SK-N-SH treated with all-trans-retinoic acid at 6 μM for 48 hours (cell line): ENCODE data around the gene ZNFX1.

Source experiments
- ATAC-seq: fragments of 200-7000 bp; cut with Tn5 transposase; 3 replicates; pipeline ENCODE4 v1.9.1; 2020; ENCODE audit warnings: mild to moderate bottlenecking, moderate library complexity
- ARNTL ChIP-seq: fragments of 450-650 bp; formaldehyde crosslinking; IDR thresholded peaks from 2 replicates; pipeline ENCODE4 v1.5.0; 2020; ENCODE audit warnings: low read depth, mild to moderate bottlenecking, moderate library complexity, borderline replicate concordance
- BACH2 ChIP-seq: fragments of 250-450 bp; sonication (Bioruptor Pico); IDR thresholded peaks from 2 replicates; pipeline ENCODE4 v1.9.0; 2021; ENCODE audit warnings: mild to moderate bottlenecking, borderline replicate concordance
- CSDC2 ChIP-seq: fragments of 250-450 bp; sonication (Bioruptor Pico); IDR thresholded peaks from 2 replicates; pipeline ENCODE4 v1.5.0; 2020; ENCODE audit warnings: mild to moderate bottlenecking, moderate library complexity
- ESRRG ChIP-seq: fragments of 250-450 bp; sonication (Bioruptor Pico); IDR thresholded peaks from 2 replicates; pipeline ENCODE4 v1.6.1; 2021; ENCODE audit warnings: mild to moderate bottlenecking
- GLIS3 ChIP-seq: fragments of 250-450 bp; sonication (Bioruptor Pico); IDR thresholded peaks from 2 replicates; pipeline ENCODE4 v1.5.0; 2020; ENCODE audit warnings: mild to moderate bottlenecking, moderate library complexity
- ISL1 ChIP-seq: fragments of 250-450 bp; sonication (Bioruptor Pico); IDR thresholded peaks from 2 replicates; pipeline ENCODE4 v2.1.2; 2022; ENCODE audit warnings: mild to moderate bottlenecking, moderate library complexity
- OSR1 ChIP-seq: fragments of 250-450 bp; sonication (Bioruptor Pico); IDR thresholded peaks from 2 replicates; pipeline ENCODE4 v1.8.0; 2022; ENCODE audit warnings: moderate library complexity, mild to moderate bottlenecking, inconsistent platforms
- PPARA ChIP-seq: fragments of 250-450 bp; sonication (Bioruptor Pico); IDR thresholded peaks from 2 replicates; pipeline ENCODE4 v1.5.0; 2020; ENCODE audit warnings: mild to moderate bottlenecking, borderline replicate concordance
- RARB ChIP-seq: fragments of 250-450 bp; sonication (Bioruptor Pico); IDR thresholded peaks from 2 replicates; pipeline ENCODE4 v1.8.0; 2021; ENCODE audit warnings: mild to moderate bottlenecking, moderate library complexity
- SNAI2 ChIP-seq: fragments of 250-450 bp; sonication (Bioruptor Pico); IDR thresholded peaks from 2 replicates; pipeline ENCODE4 v1.5.0; 2020; ENCODE audit warnings: mild to moderate bottlenecking, moderate library complexity
- TCF4 ChIP-seq: fragments of 250-450 bp; sonication (Bioruptor Pico); IDR thresholded peaks from 2 replicates; pipeline ENCODE4 v1.8.0; 2021; ENCODE audit warnings: mild to moderate bottlenecking, moderate library complexity, borderline replicate concordance
- TOX ChIP-seq: fragments of 250-450 bp; sonication (Bioruptor Pico); IDR thresholded peaks from 2 replicates; pipeline ENCODE4 v1.8.0; 2021; ENCODE audit warnings: mild to moderate bottlenecking, moderate library complexity, borderline replicate concordance
- ZFP3 ChIP-seq: fragments of 250-450 bp; sonication (Bioruptor Pico); IDR thresholded peaks from 2 replicates; pipeline ENCODE4 v1.5.0; 2020; ENCODE audit warnings: mild to moderate bottlenecking, moderate library complexity
- ZNF565 ChIP-seq: fragments of 450-650 bp; formaldehyde crosslinking; conservative IDR thresholded peaks from 2 replicates; pipeline ENCODE4 v1.5.0; 2020; ENCODE audit warnings: low read depth, mild to moderate bottlenecking, moderate library complexity
- ZNF70 ChIP-seq: fragments of 450-650 bp; formaldehyde crosslinking; IDR thresholded peaks from 2 replicates; pipeline ENCODE4 v1.5.0; 2020; ENCODE audit warnings: mild to moderate bottlenecking, moderate library complexity
- ZNF8 ChIP-seq: fragments of 450-650 bp; formaldehyde crosslinking; IDR thresholded peaks from 2 replicates; pipeline ENCODE4 v1.5.0; 2020; ENCODE audit warnings: mild to moderate bottlenecking, moderate library complexity
- TF ChIP-seq, protein P1 (sequence below): fragments of 250-450 bp; sonication (Bioruptor Pico); IDR thresholded peaks from 2 replicates; pipeline ENCODE4 v1.8.0; 2021; ENCODE audit warnings: low read depth, mild to moderate bottlenecking, moderate library complexity, borderline replicate concordance
- TF ChIP-seq, protein P2 (sequence below): fragments of 250-450 bp; sonication (Bioruptor Pico); IDR thresholded peaks from 2 replicates; pipeline ENCODE4 v1.8.0; 2020; ENCODE audit warnings: mild to moderate bottlenecking, moderate library complexity, borderline replicate concordance
- TF ChIP-seq, protein P3 (sequence below): fragments of 250-450 bp; sonication (Bioruptor Pico); IDR thresholded peaks from 2 replicates; pipeline ENCODE4 v1.5.1; 2021; ENCODE audit warnings: mild to moderate bottlenecking, moderate library complexity
- TF ChIP-seq, protein P4 (sequence below): fragments of 250-450 bp; sonication (Bioruptor Pico); IDR thresholded peaks from 2 replicates; pipeline ENCODE4 v1.5.1; 2020; ENCODE audit warnings: low read depth, mild to moderate bottlenecking, moderate library complexity
- TF ChIP-seq, protein P5 (sequence below): fragments of 250-450 bp; sonication (Bioruptor Pico); IDR thresholded peaks from 2 replicates; pipeline ENCODE4 v1.5.0; 2020; ENCODE audit warnings: mild to moderate bottlenecking, moderate library complexity

ZNFX1 gene

DNA sequence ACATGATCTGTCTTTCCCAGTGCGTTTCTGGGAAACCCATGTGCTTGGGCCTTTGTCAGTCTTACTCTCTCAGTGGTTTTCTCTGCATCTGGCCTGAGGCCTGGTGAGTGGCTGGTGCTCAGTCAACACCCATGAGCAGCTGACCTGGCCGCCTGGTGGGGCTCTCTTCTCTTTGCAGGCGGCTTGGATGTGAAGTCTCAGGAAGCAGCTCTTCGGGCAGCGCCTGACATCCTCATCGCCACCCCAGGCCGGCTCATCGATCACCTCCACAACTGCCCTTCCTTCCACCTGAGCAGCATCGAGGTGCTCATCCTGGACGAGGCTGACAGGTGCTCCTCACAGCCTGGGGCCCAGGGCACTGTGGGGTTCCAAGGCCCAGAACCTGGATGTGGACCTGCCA lies 47.8 kb downstream of the ZNFX1 start:
- no peak for ATAC-seq
- TF ChIP-seq, protein P1, sequence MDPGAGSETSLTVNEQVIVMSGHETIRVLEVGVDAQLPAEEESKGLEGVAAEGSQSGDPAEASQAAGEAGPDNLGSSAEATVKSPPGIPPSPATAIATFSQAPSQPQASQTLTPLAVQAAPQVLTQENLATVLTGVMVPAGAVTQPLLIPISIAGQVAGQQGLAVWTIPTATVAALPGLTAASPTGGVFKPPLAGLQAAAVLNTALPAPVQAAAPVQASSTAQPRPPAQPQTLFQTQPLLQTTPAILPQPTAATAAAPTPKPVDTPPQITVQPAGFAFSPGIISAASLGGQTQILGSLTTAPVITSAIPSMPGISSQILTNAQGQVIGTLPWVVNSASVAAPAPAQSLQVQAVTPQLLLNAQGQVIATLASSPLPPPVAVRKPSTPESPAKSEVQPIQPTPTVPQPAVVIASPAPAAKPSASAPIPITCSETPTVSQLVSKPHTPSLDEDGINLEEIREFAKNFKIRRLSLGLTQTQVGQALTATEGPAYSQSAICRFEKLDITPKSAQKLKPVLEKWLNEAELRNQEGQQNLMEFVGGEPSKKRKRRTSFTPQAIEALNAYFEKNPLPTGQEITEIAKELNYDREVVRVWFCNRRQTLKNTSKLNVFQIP (CRISPR knock-in tag): no peak
- TF ChIP-seq ZFP3 (CRISPR knock-in tag): no peak
- TF ChIP-seq OSR1 (CRISPR knock-in tag): no peak
- TF ChIP-seq RARB (CRISPR knock-in tag): no peak
- TF ChIP-seq, protein P2, sequence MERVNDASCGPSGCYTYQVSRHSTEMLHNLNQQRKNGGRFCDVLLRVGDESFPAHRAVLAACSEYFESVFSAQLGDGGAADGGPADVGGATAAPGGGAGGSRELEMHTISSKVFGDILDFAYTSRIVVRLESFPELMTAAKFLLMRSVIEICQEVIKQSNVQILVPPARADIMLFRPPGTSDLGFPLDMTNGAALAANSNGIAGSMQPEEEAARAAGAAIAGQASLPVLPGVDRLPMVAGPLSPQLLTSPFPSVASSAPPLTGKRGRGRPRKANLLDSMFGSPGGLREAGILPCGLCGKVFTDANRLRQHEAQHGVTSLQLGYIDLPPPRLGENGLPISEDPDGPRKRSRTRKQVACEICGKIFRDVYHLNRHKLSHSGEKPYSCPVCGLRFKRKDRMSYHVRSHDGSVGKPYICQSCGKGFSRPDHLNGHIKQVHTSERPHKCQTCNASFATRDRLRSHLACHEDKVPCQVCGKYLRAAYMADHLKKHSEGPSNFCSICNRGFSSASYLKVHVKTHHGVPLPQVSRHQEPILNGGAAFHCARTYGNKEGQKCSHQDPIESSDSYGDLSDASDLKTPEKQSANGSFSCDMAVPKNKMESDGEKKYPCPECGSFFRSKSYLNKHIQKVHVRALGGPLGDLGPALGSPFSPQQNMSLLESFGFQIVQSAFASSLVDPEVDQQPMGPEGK (CRISPR knock-in tag): no peak

DNA sequence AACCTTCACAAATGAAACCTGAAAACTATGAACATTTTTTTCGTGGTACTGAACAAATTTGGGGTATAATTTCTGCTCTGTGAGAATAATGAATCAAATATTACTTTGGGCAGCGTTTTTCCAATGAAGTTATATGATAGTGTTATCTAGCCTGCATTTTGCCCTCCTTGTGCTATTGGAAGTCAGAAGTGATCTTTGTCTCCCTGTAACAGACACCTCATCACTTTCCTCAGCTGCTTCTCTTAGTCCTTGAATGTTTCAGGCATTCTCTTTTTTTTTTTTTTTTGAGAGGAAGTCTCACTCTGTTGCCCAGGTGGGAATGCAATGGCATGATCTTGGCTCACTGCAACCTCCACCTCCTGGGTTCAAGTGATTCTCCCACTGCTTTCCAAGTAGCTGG lies 48.5 kb downstream of the ZNFX1 start:
- ATAC-seq: no peak
- TF ChIP-seq ZFP3 (CRISPR knock-in tag) (no peak), ESRRG (CRISPR knock-in tag) (no peak), ZNF70 (CRISPR knock-in tag) (no peak), ARNTL (CRISPR knock-in tag) (no peak), TOX (no peak), ZNF8 (no peak), ISL1 (CRISPR knock-in tag) (no peak), BACH2 (no peak), SNAI2 (CRISPR knock-in tag) (no peak), RARB (CRISPR knock-in tag) (no peak), PPARA (no peak), OSR1 (CRISPR knock-in tag) (no peak)
- TF ChIP-seq, protein P3, sequence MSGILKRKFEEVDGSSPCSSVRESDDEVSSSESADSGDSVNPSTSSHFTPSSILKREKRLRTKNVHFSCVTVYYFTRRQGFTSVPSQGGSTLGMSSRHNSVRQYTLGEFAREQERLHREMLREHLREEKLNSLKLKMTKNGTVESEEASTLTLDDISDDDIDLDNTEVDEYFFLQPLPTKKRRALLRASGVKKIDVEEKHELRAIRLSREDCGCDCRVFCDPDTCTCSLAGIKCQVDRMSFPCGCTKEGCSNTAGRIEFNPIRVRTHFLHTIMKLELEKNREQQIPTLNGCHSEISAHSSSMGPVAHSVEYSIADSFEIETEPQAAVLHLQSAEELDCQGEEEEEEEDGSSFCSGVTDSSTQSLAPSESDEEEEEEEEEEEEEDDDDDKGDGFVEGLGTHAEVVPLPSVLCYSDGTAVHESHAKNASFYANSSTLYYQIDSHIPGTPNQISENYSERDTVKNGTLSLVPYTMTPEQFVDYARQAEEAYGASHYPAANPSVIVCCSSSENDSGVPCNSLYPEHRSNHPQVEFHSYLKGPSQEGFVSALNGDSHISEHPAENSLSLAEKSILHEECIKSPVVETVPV (CRISPR knock-in tag): no peak
- TF ChIP-seq, protein P4, sequence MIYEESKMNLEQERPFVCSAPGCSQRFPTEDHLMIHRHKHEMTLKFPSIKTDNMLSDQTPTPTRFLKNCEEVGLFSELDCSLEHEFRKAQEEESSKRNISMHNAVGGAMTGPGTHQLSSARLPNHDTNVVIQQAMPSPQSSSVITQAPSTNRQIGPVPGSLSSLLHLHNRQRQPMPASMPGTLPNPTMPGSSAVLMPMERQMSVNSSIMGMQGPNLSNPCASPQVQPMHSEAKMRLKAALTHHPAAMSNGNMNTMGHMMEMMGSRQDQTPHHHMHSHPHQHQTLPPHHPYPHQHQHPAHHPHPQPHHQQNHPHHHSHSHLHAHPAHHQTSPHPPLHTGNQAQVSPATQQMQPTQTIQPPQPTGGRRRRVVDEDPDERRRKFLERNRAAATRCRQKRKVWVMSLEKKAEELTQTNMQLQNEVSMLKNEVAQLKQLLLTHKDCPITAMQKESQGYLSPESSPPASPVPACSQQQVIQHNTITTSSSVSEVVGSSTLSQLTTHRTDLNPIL: no peak
- TF ChIP-seq, protein P5, sequence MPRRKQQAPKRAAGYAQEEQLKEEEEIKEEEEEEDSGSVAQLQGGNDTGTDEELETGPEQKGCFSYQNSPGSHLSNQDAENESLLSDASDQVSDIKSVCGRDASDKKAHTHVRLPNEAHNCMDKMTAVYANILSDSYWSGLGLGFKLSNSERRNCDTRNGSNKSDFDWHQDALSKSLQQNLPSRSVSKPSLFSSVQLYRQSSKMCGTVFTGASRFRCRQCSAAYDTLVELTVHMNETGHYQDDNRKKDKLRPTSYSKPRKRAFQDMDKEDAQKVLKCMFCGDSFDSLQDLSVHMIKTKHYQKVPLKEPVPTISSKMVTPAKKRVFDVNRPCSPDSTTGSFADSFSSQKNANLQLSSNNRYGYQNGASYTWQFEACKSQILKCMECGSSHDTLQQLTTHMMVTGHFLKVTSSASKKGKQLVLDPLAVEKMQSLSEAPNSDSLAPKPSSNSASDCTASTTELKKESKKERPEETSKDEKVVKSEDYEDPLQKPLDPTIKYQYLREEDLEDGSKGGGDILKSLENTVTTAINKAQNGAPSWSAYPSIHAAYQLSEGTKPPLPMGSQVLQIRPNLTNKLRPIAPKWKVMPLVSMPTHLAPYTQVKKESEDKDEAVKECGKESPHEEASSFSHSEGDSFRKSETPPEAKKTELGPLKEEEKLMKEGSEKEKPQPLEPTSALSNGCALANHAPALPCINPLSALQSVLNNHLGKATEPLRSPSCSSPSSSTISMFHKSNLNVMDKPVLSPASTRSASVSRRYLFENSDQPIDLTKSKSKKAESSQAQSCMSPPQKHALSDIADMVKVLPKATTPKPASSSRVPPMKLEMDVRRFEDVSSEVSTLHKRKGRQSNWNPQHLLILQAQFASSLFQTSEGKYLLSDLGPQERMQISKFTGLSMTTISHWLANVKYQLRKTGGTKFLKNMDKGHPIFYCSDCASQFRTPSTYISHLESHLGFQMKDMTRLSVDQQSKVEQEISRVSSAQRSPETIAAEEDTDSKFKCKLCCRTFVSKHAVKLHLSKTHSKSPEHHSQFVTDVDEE (CRISPR knock-in tag): no peak
- TF ChIP-seq, protein P2 (CRISPR knock-in tag): no peak

DNA sequence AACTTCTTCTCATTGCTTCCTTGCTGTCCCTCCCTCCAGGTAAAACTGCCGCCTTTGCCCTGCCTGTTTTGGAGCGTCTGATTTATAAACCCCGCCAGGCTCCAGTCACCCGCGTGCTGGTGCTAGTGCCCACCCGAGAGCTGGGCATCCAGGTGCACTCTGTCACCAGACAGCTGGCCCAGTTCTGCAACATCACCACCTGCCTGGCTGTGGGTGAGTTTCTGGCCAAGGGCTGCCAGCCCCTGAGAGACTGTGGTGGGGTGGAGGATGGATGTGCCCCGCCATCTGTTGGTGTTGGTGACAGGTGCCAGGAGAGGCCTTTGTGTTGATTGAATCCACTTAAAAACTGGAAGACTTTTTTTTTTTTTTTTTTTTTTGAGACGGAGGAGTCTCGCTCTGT lies 49.2 kb downstream of the ZNFX1 start:
- ATAC-seq: no peak
- TF ChIP-seq ZNF8 (no peak), OSR1 (CRISPR knock-in tag) (no peak), SNAI2 (CRISPR knock-in tag) (no peak), CSDC2 (CRISPR knock-in tag) (no peak), RARB (CRISPR knock-in tag) (no peak), ZFP3 (CRISPR knock-in tag) (no peak), ZNF565 (CRISPR knock-in tag) (no peak), GLIS3 (CRISPR knock-in tag) (no peak), TCF4 (CRISPR knock-in tag) (no peak), ZNF70 (CRISPR knock-in tag) (no peak)
- TF ChIP-seq, protein P1 (CRISPR knock-in tag): no peak
- TF ChIP-seq, protein P2 (CRISPR knock-in tag): no peak
- TF ChIP-seq, all 23 proteins: peak for 0
